Measurements from ENCODE around the gene ATP8A1. TPM values are rescaled to one million over a fixed set of nuclear protein-coding genes. Genes with fewer than 3 reads are reported as not detected.

The ATP8A1 gene
- total and polyA plus RNA-seq, 2 of the 4 experiments (the other 2 are of a cell fraction) = 0.12 to 0.36 TPM

GRCh38 chr4:42478946-42479345, 178.0 kb downstream of the ATP8A1 start:
- H3K14ac ChIP-seq (replicated peaks; ENCODE audit: low read depth, low read length) = no peak overlapping the region
- TF ChIP-seq RFX5 (IDR thresholded peaks at IDR 0.05; ENCODE audit: low read depth, low read length) (no peak), MAFK (IDR thresholded peaks at IDR 0.05; ENCODE audit: low read depth, low read length) (no peak), ELK1 (IDR thresholded peaks at IDR 0.05; ENCODE audit: borderline replicate concordance, low read depth, low read length) (no peak), RCOR1 (IDR thresholded peaks at IDR 0.05; ENCODE audit: insufficient replicate concordance, low read length) (no peak)
- H3K9me1 ChIP-seq (ENCODE audit: insufficient read depth, low read length) = no peaks in the 10 kb centered on the region
- no peak overlapping the region for H3K18ac ChIP-seq (ENCODE audit: low read depth, low read length)
- no peak overlapping the region for H2BK15ac ChIP-seq (ENCODE audit: low read depth, low read length)
- intact Hi-C loops (cut with micrococcal nuclease) (no loop called here), in situ Hi-C loops (cut with MboI; ENCODE audit: low sequenced_read_pairs) (no loop called here), dilution Hi-C loops (cut with HindIII; ENCODE audit: low sequenced_read_pairs, unreplicated experiment) (no loop called here)
- no peak overlapping the region for H4K5ac ChIP-seq (ENCODE audit: low read depth, low read length)
- no peak overlapping the region for H3K27ac ChIP-seq (ENCODE audit: insufficient read depth, low read length)
- no peaks in the 10 kb centered on the region for H3K27me3 ChIP-seq (ENCODE audit: control insufficient read depth, insufficient read depth, low read length)
- H2BK5ac ChIP-seq (ENCODE audit: low read depth, low read length, poor library complexity, severe bottlenecking) = no peak overlapping the region
- no peaks in the 10 kb centered on the region for H4K20me1 ChIP-seq (ENCODE audit: insufficient read depth, low read length)
- no peak for ATAC-seq (ENCODE audit: low read depth)
- no peaks in the 10 kb centered on the region for H3K36me3 ChIP-seq (ENCODE audit: control insufficient read depth, insufficient read depth, low read length)
- POLR2A ChIA-PET (ENCODE audit: unreplicated experiment) = interaction anchor here (0.6 kb wide), 1 partner anchor 39 kb away, joined by 5 read pairs; no protein-coding TSS in a partner anchor
- H2AK9ac ChIP-seq (replicated peaks; ENCODE audit: low read depth, low read length, poor library complexity) = no peak overlapping the region
- H2AFZ ChIP-seq (replicated peaks; ENCODE audit: low read length, poor library complexity) = no peak overlapping the region
- no peaks in the 10 kb centered on the region for H3K79me1 ChIP-seq (ENCODE audit: low read depth in 1 of 2, low read length in 2 of 2)
- H4K91ac ChIP-seq (ENCODE audit: insufficient read depth, low read depth, low read length) = no peak overlapping the region
- CTCF ChIA-PET = no interaction called here
- H3K4me1 ChIP-seq (ENCODE audit: control insufficient read depth, insufficient read depth, low read length) = peaks cover 2% of the 10 kb centered on the region; the same call in 1 of the 2 replicates
- H2AK5ac ChIP-seq (ENCODE audit: low read depth, low read length) = no peak overlapping the region
- no peaks in the 10 kb centered on the region for H3K9me3 ChIP-seq (ENCODE audit: control insufficient read depth, insufficient read depth, low read length)
- H3K4ac ChIP-seq (ENCODE audit: low read depth, low read length) = no peak overlapping the region
- H3K4me3 ChIP-seq (ENCODE audit: insufficient read depth, low read depth, low read length) = no peak overlapping the region
- no peak overlapping the region for H2BK20ac ChIP-seq (ENCODE audit: low read depth, low read length)
- no peak for DNase-seq
- H3K4me2 ChIP-seq (ENCODE audit: low read depth, low read length) = no peak overlapping the region
- no peak overlapping the region for H3K23ac ChIP-seq (ENCODE audit: low read depth, low read length)
- no TSS peak for BruUV-seq (replicated peaks)
- no peak overlapping the region for H2BK120ac ChIP-seq (ENCODE audit: low read depth, low read length)
- no peak overlapping the region for H3K56ac ChIP-seq (ENCODE audit: extremely low read depth, insufficient read depth, low read length)
- no peak overlapping the region for H4K8ac ChIP-seq (ENCODE audit: low read depth in 2 of 2, low read length in 2 of 2)
- H3K9ac ChIP-seq (ENCODE audit: low read depth, low read length) = no peak overlapping the region

Measured in IMR-90 (cell line).